Testis (tissue), 3 donors: ENCODE results near the gene CBFA2T3. TPM values are rescaled to one million over a fixed set of nuclear protein-coding genes. Genes with fewer than 3 reads are reported as not detected.

ENCODE experiments used
- DNase-seq: peaks from one replicate; pipeline ENCODE4 v3.0.0-alpha.2; 2019
- H3K27ac ChIP-seq, 2 donors: fragments of 200-600 bp; sonication (generic); one replicate each; pipeline ENCODE4 v1.5.1; 2019
- H3K27me3 ChIP-seq: fragments of 200-600 bp; sonication (generic); one replicate; pipeline ENCODE4 v1.5.1; 2019
- H3K36me3 ChIP-seq: fragments of 200-600 bp; sonication (generic); one replicate; pipeline ENCODE4 v1.5.1; 2017; ENCODE audit warnings: low read depth; ENCODE audit errors: missing control alignments
- H3K4me1 ChIP-seq: fragments of 200-600 bp; sonication (generic); one replicate; pipeline ENCODE4 v1.5.1; 2019
- H3K4me3 ChIP-seq, 2 donors: fragments of 200-600 bp; sonication (generic); one replicate each; pipeline ENCODE4 v1.5.1; 2017 to 2019
- H3K9me3 ChIP-seq: fragments of 200-600 bp; sonication (generic); one replicate; pipeline ENCODE4 v1.5.1; 2017
- CTCF ChIP-seq, 3 experiments: fragments of 450-650 bp in 2 of 3; fragments of 200-600 bp in 1 of 3; sonication (generic) in 1 of 3; IDR thresholded peaks; one replicate each; pipeline ENCODE4 v1.5.1; 2016 to 2019; ENCODE audit warnings: antibody characterized with exemption in 3 of 3, mild to moderate bottlenecking in 2 of 3, moderate library complexity in 1 of 3
- POLR2A ChIP-seq: fragments of 450-650 bp; IDR thresholded peaks from one replicate; pipeline ENCODE4 v1.6.1; 2017; ENCODE audit warnings: antibody characterized with exemption, mild to moderate bottlenecking, moderate library complexity
- WGBS, 2 donors: methylation state at CpG; one replicate each; pipeline ENCODE4 v1.1.5; 2018; 5-methylcytosine and 5-hydroxymethylcytosine counted together
- intact Hi-C: fragments of 100-400 bp; cut with DNase I; formaldehyde crosslinking; loops from one replicate; pipeline ENCODE4 v1.15.1; 2023; ENCODE audit warnings: low total_unique reads
- polyA plus RNA-seq: library from polyadenylated mRNA; stranded (reverse); fragments of 350-450 nt; fragmentation: Illumina TruSeq; extraction: RNeasy Lipid Tissue Mini Kit (QIAGEN cat#74804); gene quantifications from one replicate; pipeline ENCODE4 v1.2.3, GENCODE V29; 2014; ENCODE audit warnings: low read depth, low replicate concordance; ENCODE audit not compliant: insufficient read depth
- total RNA-seq, 2 donors: library from RNA; depleted of rRNA; stranded (reverse); fragments of >200 nt; gene quantifications; one replicate each; pipeline ENCODE4 v1.2.3, GENCODE V29; 2016

CBFA2T3 gene
- total and polyA plus RNA-seq, 3 donors from 2014 or later: 7.1 to 11.9 (median 9.2) TPM

GRCh38 chr16:88834670-88835069, 142.3 kb downstream of the CBFA2T3 start:
- TF ChIP-seq POLR2A (no peak), CTCF (IDR thresholded peaks at IDR 0.05) (no peak)
- no peaks in the 10 kb centered on the region for H3K27me3 ChIP-seq
- intact Hi-C loops: no loop called here
- 86 to 100% methylated on average over 3 to 13 of the region's 13 CpGs for WGBS, 2 donors
- no peaks in the 10 kb centered on the region for H3K9me3 ChIP-seq
- H3K4me3 ChIP-seq: no peak overlapping the region
- H3K36me3 ChIP-seq: no peaks in the 10 kb centered on the region
- peak overlapping the region in 1 of 2 donors; percentile 45 for H3K27ac ChIP-seq
- no peaks in the 10 kb centered on the region for H3K4me1 ChIP-seq
- no peak for DNase-seq

GRCh38 chr16:88833086-88833485, 143.9 kb downstream of the CBFA2T3 start:
- Histone ChIP-seq H3K36me3 (no peaks in the 10 kb centered on the region), H3K4me3 (no peak overlapping the region), H3K4me1 (no peaks in the 10 kb centered on the region), H3K27me3 (no peaks in the 10 kb centered on the region), H3K27ac (no peak overlapping the region), H3K9me3 (no peaks in the 10 kb centered on the region)
- WGBS, 2 donors: 85 to 96% methylated on average over 12 to 13 of the region's 13 CpGs
- DNase-seq: no peak
- intact Hi-C loops: no loop called here
- no peak for TF ChIP-seq CTCF (IDR thresholded peaks at IDR 0.05)
- TF ChIP-seq POLR2A: no peak

DNA sequence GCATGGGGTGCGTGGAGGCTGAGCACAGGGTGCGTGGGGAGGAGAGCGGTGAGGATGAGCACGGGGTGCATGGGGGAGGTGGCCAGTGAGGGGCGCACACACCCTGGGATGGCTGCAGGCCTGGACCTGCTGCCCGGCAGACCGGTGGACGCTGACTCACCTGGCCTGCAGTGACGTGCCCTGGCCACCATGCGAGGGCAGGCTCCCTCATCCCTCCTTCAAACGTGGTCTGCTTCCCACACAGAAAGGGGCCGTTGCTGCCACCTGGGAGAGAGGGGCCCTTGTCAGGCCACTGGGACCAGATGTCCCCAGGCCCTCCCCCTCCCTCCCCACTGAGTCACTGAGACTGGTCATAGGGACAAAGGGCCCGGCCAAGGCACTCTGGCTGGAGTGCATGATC, 145.2 kb downstream of the CBFA2T3 start:
- Histone ChIP-seq H3K4me3 (no peak overlapping the region), H3K9me3 (no peaks in the 10 kb centered on the region), H3K27me3 (no peaks in the 10 kb centered on the region), H3K4me1 (no peaks in the 10 kb centered on the region), H3K27ac (no peak overlapping the region), H3K36me3 (no peaks in the 10 kb centered on the region)
- no peak for DNase-seq
- TF ChIP-seq POLR2A: no peak
- TF ChIP-seq CTCF (IDR thresholded peaks at IDR 0.05): no peak
- WGBS, 2 donors: 87 to 98% methylated on average over 10 to 13 of the region's 13 CpGs
- intact Hi-C loops: no loop called here

DNA sequence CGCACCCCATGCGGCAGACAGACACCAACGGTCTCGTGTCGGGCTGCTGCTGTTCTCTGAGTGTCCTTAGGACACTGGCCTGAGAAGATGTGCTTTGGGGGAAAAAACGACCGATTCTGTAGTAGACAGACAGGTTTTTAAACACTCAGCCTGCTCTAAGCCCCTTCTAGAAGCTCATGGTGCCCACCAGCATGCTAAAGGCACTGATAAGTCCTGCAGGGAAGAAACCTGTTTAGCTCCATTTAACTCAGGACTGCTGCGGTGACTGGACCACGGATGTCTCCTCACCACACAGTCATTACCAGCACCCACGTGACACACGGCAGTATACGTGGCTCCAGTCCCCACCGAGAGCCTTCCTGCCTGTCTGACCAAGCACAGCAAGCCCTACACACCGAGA, 146.2 kb downstream of the CBFA2T3 start:
- no peak overlapping the region for H3K27ac ChIP-seq
- H3K36me3 ChIP-seq: no peaks in the 10 kb centered on the region

More for the DNA sequence above, 146.2 kb downstream of the CBFA2T3 start:
- no peaks in the 10 kb centered on the region for H3K9me3 ChIP-seq
- intact Hi-C loops: no loop called here
- 91 to 96% methylated on average over 13 to 14 of the region's 14 CpGs for WGBS, 2 donors
- TF ChIP-seq CTCF (IDR thresholded peaks at IDR 0.05) (no peak), POLR2A (no peak)
- H3K4me1 ChIP-seq: no peaks in the 10 kb centered on the region
- H3K27me3 ChIP-seq: no peaks in the 10 kb centered on the region
- DNase-seq: no peak
- H3K4me3 ChIP-seq: no peak overlapping the region
